Trophoblast cell (in vitro differentiated cells and primary cell): ENCODE data around the gene NUP205.

Experiments
- DNase-seq, 2 donors: peaks; one replicate each; pipeline ENCODE4 v3.0.0-alpha.2; 2016
- H2AFZ ChIP-seq: 2 replicates; pipeline ENCODE4 v1.6.1; 2013; ENCODE audit warnings: low read length, moderate library complexity, mild to moderate bottlenecking; ENCODE audit not compliant: insufficient read depth, poor library complexity
- H2AK5ac ChIP-seq: 2 replicates; pipeline ENCODE4 v1.6.1; 2013; ENCODE audit warnings: mild to moderate bottlenecking, low read length
- H2BK120ac ChIP-seq: 2 replicates; pipeline ENCODE4 v1.6.1; 2013; ENCODE audit warnings: low read length, mild to moderate bottlenecking, moderate library complexity; ENCODE audit not compliant: insufficient read depth, poor library complexity
- H2BK12ac ChIP-seq: 2 replicates; pipeline ENCODE4 v1.6.1; 2013; ENCODE audit warnings: mild to moderate bottlenecking, low read length, moderate library complexity
- H2BK5ac ChIP-seq: 2 replicates; pipeline ENCODE4 v1.6.1; 2013; ENCODE audit warnings: low read length, low read depth, moderate library complexity, mild to moderate bottlenecking; ENCODE audit not compliant: poor library complexity
- H3K14ac ChIP-seq: 2 replicates; pipeline ENCODE4 v1.6.1; 2013; ENCODE audit warnings: mild to moderate bottlenecking, low read length
- H3K18ac ChIP-seq: 2 replicates; pipeline ENCODE4 v1.6.1; 2013; ENCODE audit warnings: mild to moderate bottlenecking, low read length
- H3K23ac ChIP-seq: 2 replicates; pipeline ENCODE4 v1.6.1; 2013; ENCODE audit warnings: low read length
- H3K27ac ChIP-seq: 2 replicates; pipeline ENCODE4 v1.5.1; 2013; ENCODE audit warnings: low read depth, mild to moderate bottlenecking, inconsistent platforms, low read length, moderate library complexity
- H3K27me3 ChIP-seq: 2 replicates; pipeline ENCODE4 v1.6.1; 2013; ENCODE audit warnings: inconsistent platforms, mild to moderate bottlenecking, low read length, moderate library complexity; ENCODE audit not compliant: insufficient read depth
- H3K36me3 ChIP-seq, 2 experiments: 1 replicate in 1 of 2; 2 replicates in 1 of 2; pipeline ENCODE4 v1.6.1; 2013; ENCODE audit warnings: low read length in 2 of 2, mild to moderate bottlenecking in 2 of 2, moderate library complexity in 1 of 2; ENCODE audit not compliant: insufficient read depth in 2 of 2, control insufficient read depth in 1 of 2
- H3K4ac ChIP-seq: 2 replicates; pipeline ENCODE4 v1.6.1; 2013; ENCODE audit warnings: low read depth, mild to moderate bottlenecking, low read length, moderate library complexity
- H3K4me1 ChIP-seq, 2 experiments: 1 replicate in 1 of 2; 2 replicates in 1 of 2; pipeline ENCODE4 v1.6.1; 2013; ENCODE audit warnings: low read length in 2 of 2, mild to moderate bottlenecking in 2 of 2, moderate library complexity in 1 of 2; ENCODE audit not compliant: insufficient read depth in 2 of 2, control insufficient read depth in 1 of 2
- H3K4me2 ChIP-seq: 2 replicates; pipeline ENCODE4 v1.6.1; 2013; ENCODE audit warnings: inconsistent platforms, mild to moderate bottlenecking, low read length, moderate library complexity
- H3K4me3 ChIP-seq: 2 replicates; pipeline ENCODE4 v1.5.1; 2013; ENCODE audit warnings: mild to moderate bottlenecking, low read depth, low read length, inconsistent platforms
- H3K79me1 ChIP-seq: one replicate; pipeline ENCODE4 v1.6.1; 2013; ENCODE audit warnings: low read length
- H3K79me2 ChIP-seq: 2 replicates; pipeline ENCODE4 v1.6.1; 2013; ENCODE audit warnings: low read length, mild to moderate bottlenecking; ENCODE audit not compliant: control insufficient read depth, insufficient read depth, poor library complexity
- H3K9ac ChIP-seq: 2 replicates; pipeline ENCODE4 v1.6.1; 2013; ENCODE audit warnings: mild to moderate bottlenecking, low read length
- H3K9me3 ChIP-seq: 2 replicates; pipeline ENCODE4 v1.6.1; 2013; ENCODE audit warnings: low read depth, mild to moderate bottlenecking, control low read depth, inconsistent platforms, low read length; ENCODE audit not compliant: insufficient read depth
- H4K12ac ChIP-seq: 2 replicates; pipeline ENCODE4 v1.6.1; 2013; ENCODE audit warnings: low read depth, mild to moderate bottlenecking, low read length, moderate library complexity
- H4K8ac ChIP-seq: 2 replicates; pipeline ENCODE4 v1.6.1; 2013; ENCODE audit warnings: low read depth, mild to moderate bottlenecking, low read length, moderate library complexity
- H4K91ac ChIP-seq: one replicate; pipeline ENCODE4 v1.6.1; 2013; ENCODE audit warnings: low read depth, mild to moderate bottlenecking, low read length, moderate library complexity
- WGBS: extraction: QIAGEN DNeasy Blood & Tissue Kit; methylation state at CpG from one replicate; pipeline ENCODE4 v1.1.7; 2013; ENCODE audit warnings: missing lambda C conversion rate; ENCODE audit not compliant: insufficient read length, insufficient coverage; ENCODE audit errors: extremely low coverage; 5-methylcytosine and 5-hydroxymethylcytosine counted together

The NUP205 gene

GRCh38 chr7:135562720-135563119 is 5.0 kb downstream of the NUP205 start:
- H3K18ac ChIP-seq, result no peak overlapping the region
- H2BK120ac ChIP-seq, result no peak overlapping the region
- no peak overlapping the region for H4K12ac ChIP-seq
- no peak overlapping the region for H3K14ac ChIP-seq
- peak; percentile 79 to 95 for DNase-seq
- H3K23ac ChIP-seq, result no peak overlapping the region
- no peaks in the 10 kb centered on the region for H3K9me3 ChIP-seq
- H4K91ac ChIP-seq, result no peak overlapping the region
- H3K27ac ChIP-seq, result no peak overlapping the region
- no peak overlapping the region for H2BK5ac ChIP-seq
- H3K4me1 ChIP-seq, result no peaks in the 10 kb centered on the region
- no peak overlapping the region for H2BK12ac ChIP-seq
- no peak overlapping the region for H3K4ac ChIP-seq
- H2AFZ ChIP-seq, result no peak overlapping the region
- H4K8ac ChIP-seq, result no peak overlapping the region
- H3K36me3 ChIP-seq, result peaks cover 0 to 7% of the 10 kb centered on the region in 2 experiments
- peaks cover 12% of the 10 kb centered on the region for H3K79me1 ChIP-seq
- H3K4me3 ChIP-seq, result no peak overlapping the region
- H3K9ac ChIP-seq, result no peak overlapping the region
- no CpG with 5 or more reads among the region's 8 CpGs for WGBS
- H3K4me2 ChIP-seq, result no peak overlapping the region
- H3K79me2 ChIP-seq, result peaks cover 30% of the 10 kb centered on the region
- H2AK5ac ChIP-seq, result no peak overlapping the region
- H3K27me3 ChIP-seq, result no peaks in the 10 kb centered on the region

DNA sequence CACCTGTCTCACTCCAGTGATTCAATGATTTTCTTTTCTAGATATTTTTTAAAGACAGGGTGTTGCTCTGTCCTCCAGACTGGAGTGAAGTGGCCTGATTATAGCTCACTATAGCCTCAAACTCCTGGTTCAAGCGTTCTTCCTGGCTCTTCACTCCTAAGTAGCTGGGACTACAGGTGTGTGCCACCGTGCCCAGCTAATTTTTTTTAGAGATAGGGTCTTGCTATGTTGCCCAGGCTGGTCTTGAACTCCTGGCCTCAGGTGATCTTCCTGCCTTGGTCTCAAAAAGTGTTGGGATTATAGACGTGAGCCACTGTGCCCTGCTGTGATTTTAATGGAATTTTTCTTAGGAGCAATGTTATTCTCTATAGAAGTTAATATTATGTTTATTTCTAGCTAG is 14.1 kb downstream of the NUP205 start:
- no peak for DNase-seq
- no peak overlapping the region for H2AFZ ChIP-seq
- H4K8ac ChIP-seq, result no peak overlapping the region
- H3K4me3 ChIP-seq, result no peak overlapping the region
- H2BK12ac ChIP-seq, result no peak overlapping the region
- no peak overlapping the region for H2AK5ac ChIP-seq
- H4K91ac ChIP-seq, result no peak overlapping the region
- no peak overlapping the region for H4K12ac ChIP-seq
- H3K9ac ChIP-seq, result no peak overlapping the region
- no peaks in the 10 kb centered on the region for H3K9me3 ChIP-seq
- no peak overlapping the region for H2BK5ac ChIP-seq
- H3K36me3 ChIP-seq, result peaks cover 18 to 25% of the 10 kb centered on the region in 2 experiments
- H3K23ac ChIP-seq, result no peak overlapping the region
- H3K27me3 ChIP-seq, result no peaks in the 10 kb centered on the region
- no peak overlapping the region for H3K14ac ChIP-seq
- H3K27ac ChIP-seq, result no peak overlapping the region
- no peak overlapping the region for H3K18ac ChIP-seq
- H2BK120ac ChIP-seq, result no peak overlapping the region
- no CpG with 5 or more reads among the region's 3 CpGs for WGBS
- H3K4me2 ChIP-seq, result no peak overlapping the region
- no peaks in the 10 kb centered on the region for H3K79me1 ChIP-seq
- H3K4ac ChIP-seq, result no peak overlapping the region
- no peaks in the 10 kb centered on the region for H3K79me2 ChIP-seq
- H3K4me1 ChIP-seq, result no peaks in the 10 kb centered on the region

- Histone ChIP-seq H2BK120ac (no peak overlapping the region), H2BK12ac (no peak overlapping the region), H3K27me3 (no peaks in the 10 kb centered on the region), H3K79me1 (no peaks in the 10 kb centered on the region), H2AFZ (no peak overlapping the region), H3K18ac (no peak overlapping the region), H4K91ac (no peak overlapping the region), H4K12ac (no peak overlapping the region), H3K79me2 (no peaks in the 10 kb centered on the region), H2BK5ac (no peak overlapping the region), H3K27ac (no peak overlapping the region), H4K8ac (no peak overlapping the region), H2AK5ac (no peak overlapping the region), H3K9ac (no peak overlapping the region), H3K36me3 (peaks cover 18 to 30% of the 10 kb centered on the region in 2 experiments), H3K4ac (no peak overlapping the region), H3K14ac (no peak overlapping the region), H3K4me1 (no peaks in the 10 kb centered on the region), H3K4me3 (no peak overlapping the region), H3K23ac (no peak overlapping the region), H3K4me2 (no peak overlapping the region), H3K9me3 (no peaks in the 10 kb centered on the region)
- DNase-seq, result no peak
- WGBS, result no CpG with 5 or more reads among the region's 2 CpGs
Observed at GRCh38 chr7:135573541-135573940, 15.8 kb downstream of the NUP205 start.

DNA sequence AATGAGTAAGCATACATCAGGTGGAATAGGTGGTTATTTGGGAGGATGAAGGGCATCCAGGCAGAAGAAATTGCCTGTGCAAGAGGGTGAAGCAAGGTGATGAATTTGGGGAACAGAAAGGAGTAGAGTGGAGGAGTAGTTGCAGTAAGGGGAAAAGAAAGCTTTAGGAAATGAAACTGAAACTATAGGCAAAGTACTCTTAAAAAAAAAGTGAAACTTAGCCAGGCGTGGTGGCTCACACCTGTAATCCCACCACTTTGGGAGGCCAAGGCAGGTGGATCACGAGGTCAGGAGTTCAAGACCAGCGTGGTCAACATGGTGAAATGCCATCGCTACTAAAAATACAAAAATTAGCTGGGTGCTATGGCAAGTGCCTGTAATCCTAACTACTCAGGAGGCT is 17.6 kb downstream of the NUP205 start:
- peaks cover 24 to 36% of the 10 kb centered on the region in 2 experiments for H3K36me3 ChIP-seq
- H3K27me3 ChIP-seq, result no peaks in the 10 kb centered on the region
- no peak overlapping the region for H2AFZ ChIP-seq
- H3K4me2 ChIP-seq, result no peak overlapping the region
- H3K4me1 ChIP-seq, result no peaks in the 10 kb centered on the region
- no peak overlapping the region for H4K91ac ChIP-seq
- no peak overlapping the region for H3K27ac ChIP-seq
- no peak overlapping the region for H4K12ac ChIP-seq
- H3K4ac ChIP-seq, result no peak overlapping the region
- no CpG with 5 or more reads among the region's 4 CpGs for WGBS
- no peak overlapping the region for H3K23ac ChIP-seq
- no peak overlapping the region for H2BK120ac ChIP-seq
- H3K18ac ChIP-seq, result no peak overlapping the region
- H3K79me2 ChIP-seq, result no peaks in the 10 kb centered on the region
- H2AK5ac ChIP-seq, result no peak overlapping the region
- H2BK12ac ChIP-seq, result no peak overlapping the region
- DNase-seq, result no peak
- H3K9ac ChIP-seq, result no peak overlapping the region
- H3K4me3 ChIP-seq, result no peak overlapping the region
- H2BK5ac ChIP-seq, result no peak overlapping the region
- H3K79me1 ChIP-seq, result no peaks in the 10 kb centered on the region
- H4K8ac ChIP-seq, result no peak overlapping the region
- no peak overlapping the region for H3K14ac ChIP-seq
- H3K9me3 ChIP-seq, result peaks cover 1% of the 10 kb centered on the region
